ENCODE measurements around the gene SLC38A8. TPM values are rescaled to one million over a fixed set of nuclear protein-coding genes. Genes with fewer than 3 reads are reported as not detected.
A peak's percentile ranks its signal among the peaks of the same experiment; 100 is the strongest.

Gene SLC38A8
- total RNA-seq, 2 donors from 2014 or later, result not detected

GRCh38 chr16:83968891-83969649 lies 73.5 kb downstream of the SLC38A8 start:
- H3K4me1 ChIP-seq, result no peaks in the 10 kb centered on the region
- H3K4me3 ChIP-seq, result peak overlapping the region in 1 of 2 donors; percentile 22
- no peak for TF ChIP-seq CTCF (IDR thresholded peaks at IDR 0.05)
- H3K36me3 ChIP-seq, result peaks cover 10% of the 10 kb centered on the region
- no peaks in the 10 kb centered on the region for H3K9me3 ChIP-seq
- DNase-seq (ENCODE audit: low spot score), result no peak
- no peaks in the 10 kb centered on the region for H3K27me3 ChIP-seq
- no peak overlapping the region for H3K27ac ChIP-seq

GRCh38 chr16:83968306-83968851 lies 74.2 kb downstream of the SLC38A8 start:
- TF ChIP-seq CTCF (IDR thresholded peaks at IDR 0.05), result no peak
- Histone ChIP-seq H3K4me1 (no peaks in the 10 kb centered on the region), H3K27ac (no peak overlapping the region), H3K9me3 (no peaks in the 10 kb centered on the region), H3K27me3 (no peaks in the 10 kb centered on the region), H3K4me3 (peak overlapping the region; percentile 37 to 47), H3K36me3 (peaks cover 10% of the 10 kb centered on the region)
- no peak for DNase-seq (ENCODE audit: low spot score)

GRCh38 chr16:83967838-83968305 lies 74.7 kb downstream of the SLC38A8 start, which contains the start of gene NECAB2:
NECAB2 (plus strand) TSS chr16:83968244; CDS start chr16:83968649, 405 bp downstream.
- H3K9me3 ChIP-seq, result no peaks in the 10 kb centered on the region
- DNase-seq (ENCODE audit: low spot score), result no peak
- TF ChIP-seq CTCF (IDR thresholded peaks at IDR 0.05), result peak; percentile 85 to 88
- H3K4me3 ChIP-seq, result peak within 1 kb of the TSS; percentile 37 to 47
- H3K36me3 ChIP-seq, result peaks cover 10% of the 10 kb centered on the region
- no peaks in the 10 kb centered on the region for H3K4me1 ChIP-seq
- H3K27me3 ChIP-seq, result no peaks in the 10 kb centered on the region
- no peak within 1 kb of the TSS for H3K27ac ChIP-seq

- Histone ChIP-seq H3K27me3 (no peaks in the 10 kb centered on the region), H3K36me3 (peaks cover 10% of the 10 kb centered on the region), H3K27ac (no peak overlapping the region), H3K9me3 (no peaks in the 10 kb centered on the region), H3K4me1 (no peaks in the 10 kb centered on the region), H3K4me3 (no peak overlapping the region)
- no peak for TF ChIP-seq CTCF (IDR thresholded peaks at IDR 0.05)
- no peak for DNase-seq (ENCODE audit: low spot score)
Measured at GRCh38 chr16:83967091-83967490, 75.5 kb downstream of the SLC38A8 start.

GRCh38 chr16:83966153-83966696 lies 76.4 kb downstream of the SLC38A8 start:
- Histone ChIP-seq H3K27me3 (no peaks in the 10 kb centered on the region), H3K4me1 (no peaks in the 10 kb centered on the region), H3K27ac (no peak overlapping the region), H3K36me3 (peaks cover 16% of the 10 kb centered on the region), H3K9me3 (no peaks in the 10 kb centered on the region), H3K4me3 (no peak overlapping the region)
- no peak for TF ChIP-seq CTCF (IDR thresholded peaks at IDR 0.05)
- DNase-seq (ENCODE audit: low spot score), result no peak

Data from right atrium auricular region (tissue), 2 donors.